Smooth muscle cell (in vitro differentiated cells): Measurements from ENCODE around the gene PCDHB13. TPM values are rescaled to one million over a fixed set of nuclear protein-coding genes. Genes with fewer than 3 reads are reported as not detected.
"Not testable (repeated sequence)": the region's sequence is repeated elsewhere in the genome, so short reads cannot be mapped to it uniquely, and the experiment has no call there.

ENCODE experiments used
- DNase-seq: peaks from one replicate; lab custom pipeline; 2025; ENCODE audit not compliant: unreplicated experiment; lab: John Stamatoyannopoulos, UW
- H2AFZ ChIP-seq: fragments of 200-600 bp; sonication (generic); 2 replicates; pipeline ENCODE4 v1.6.0; 2016; ENCODE audit warnings: antibody characterized with exemption, low read depth, mild to moderate bottlenecking
- H3F3A ChIP-seq: fragments of 200-600 bp; sonication (generic); 2 replicates; pipeline ENCODE4 v1.6.0; 2017; ENCODE audit warnings: antibody characterized with exemption, low read depth
- H3K27ac ChIP-seq: fragments of 200-600 bp; sonication (generic); 2 replicates; pipeline ENCODE4 v1.5.1; 2016; ENCODE audit warnings: low read depth, mild to moderate bottlenecking
- H3K27me3 ChIP-seq: fragments of 200-600 bp; sonication (generic); 2 replicates; pipeline ENCODE4 v1.6.1; 2016; ENCODE audit warnings: low read depth, mild to moderate bottlenecking
- H3K36me3 ChIP-seq: fragments of 200-600 bp; sonication (generic); 2 replicates; pipeline ENCODE4 v1.5.1; 2016; ENCODE audit warnings: low read depth
- H3K4me1 ChIP-seq: fragments of 200-600 bp; sonication (generic); 2 replicates; pipeline ENCODE4 v1.5.1; 2016; ENCODE audit warnings: low read depth
- H3K4me2 ChIP-seq: fragments of 200-600 bp; sonication (generic); 2 replicates; pipeline ENCODE4 v1.6.0; 2016; ENCODE audit warnings: mild to moderate bottlenecking
- H3K4me3 ChIP-seq: fragments of 200-600 bp; sonication (generic); 2 replicates; pipeline ENCODE4 v1.5.1; 2016; ENCODE audit warnings: mild to moderate bottlenecking
- H3K79me2 ChIP-seq: fragments of 200-600 bp; sonication (generic); 2 replicates; pipeline ENCODE4 v1.6.0; 2016; ENCODE audit warnings: low read depth, mild to moderate bottlenecking
- H3K9ac ChIP-seq: fragments of 200-600 bp; sonication (generic); 2 replicates; pipeline ENCODE4 v1.6.0; 2016; ENCODE audit warnings: low read depth
- H3K9me3 ChIP-seq: fragments of 200-600 bp; sonication (generic); replicated peaks from 2 replicates; pipeline ENCODE4 v1.5.1; 2016; ENCODE audit warnings: low read depth
- H4K20me1 ChIP-seq: fragments of 200-600 bp; sonication (generic); 2 replicates; pipeline ENCODE4 v1.6.0; 2016; ENCODE audit warnings: low read depth
- CTCF ChIP-seq: fragments of 200-600 bp; sonication (generic); IDR thresholded peaks from 2 replicates; pipeline ENCODE4 v1.5.1; 2017; ENCODE audit warnings: borderline replicate concordance, mild to moderate bottlenecking, antibody characterized with exemption; ENCODE audit not compliant: insufficient read depth, poor library complexity, severe bottlenecking
- WGBS: methylation state at CpG from one replicate; pipeline ENCODE4 v1.1.7; 2016; ENCODE audit warnings: low lambda C conversion rate; 5-methylcytosine and 5-hydroxymethylcytosine counted together
- polyA plus RNA-seq: library from polyadenylated mRNA; unstranded; fragments of >200 nt; fragmentation: Nextera tagmentation; extraction: Ambion mirVana; gene quantifications from 2 replicates; pipeline ENCODE4 v1.2.1, GENCODE V29; 2016
- total RNA-seq: library from RNA; depleted of rRNA; stranded (reverse); fragments of >200 nt; gene quantifications from 2 replicates; pipeline ENCODE4 v1.2.3, GENCODE V29; 2014

The PCDHB13 gene
- total and polyA plus RNA-seq, 2 experiments from 2014 or later = 2.6 to 4.4 TPM

- Histone ChIP-seq H4K20me1 (no peaks in the 10 kb centered on the region), H2AFZ (no peak overlapping the region), H3K9ac (no peak overlapping the region), H3K79me2 (no peaks in the 10 kb centered on the region), H3K4me3 (no peak overlapping the region), H3K4me2 (no peak overlapping the region), H3K36me3 (no peaks in the 10 kb centered on the region), H3K27ac (no peak overlapping the region), H3F3A (no peaks in the 10 kb centered on the region), H3K9me3 (peaks cover 42% of the 10 kb centered on the region), H3K4me1 (no peaks in the 10 kb centered on the region), H3K27me3 (no peaks in the 10 kb centered on the region)
- no peak for DNase-seq
- 94% methylated on average over 32 of the region's 32 CpGs for WGBS
- no peak for TF ChIP-seq CTCF
These were observed 23.0 kb downstream of the PCDHB13 start for GRCh38 chr5:141236516-141237313.

- TF ChIP-seq CTCF = no peak
- Histone ChIP-seq H3K27me3 (no peaks in the 10 kb centered on the region), H3F3A (no peaks in the 10 kb centered on the region), H3K36me3 (no peaks in the 10 kb centered on the region), H3K4me1 (no peaks in the 10 kb centered on the region), H3K27ac (no peak overlapping the region), H3K4me3 (no peak overlapping the region), H3K9ac (no peak overlapping the region), H3K9me3 (peaks cover 42% of the 10 kb centered on the region), H3K79me2 (no peaks in the 10 kb centered on the region), H3K4me2 (no peak overlapping the region), H4K20me1 (no peaks in the 10 kb centered on the region), H2AFZ (no peak overlapping the region)
- DNase-seq = no peak
- WGBS = 97% methylated on average over 40 of the region's 43 CpGs
These were observed 27.8 kb downstream of the PCDHB13 start for GRCh38 chr5:141241496-141241895.

- peaks cover 11% of the 10 kb centered on the region for H3K36me3 ChIP-seq
- no peaks in the 10 kb centered on the region for H4K20me1 ChIP-seq
- TF ChIP-seq CTCF = peak; percentile 28
- no peaks in the 10 kb centered on the region for H3K4me1 ChIP-seq
- peak within 1 kb of the TSS; percentile 71 for H3K4me2 ChIP-seq
- WGBS = 35% methylated on average over 16 of the region's 16 CpGs
- peak within 1 kb of the TSS; percentile 39 for H3K4me3 ChIP-seq
- no peak within 1 kb of the TSS for H2AFZ ChIP-seq
- no peak within 1 kb of the TSS for H3K27ac ChIP-seq
- H3K9me3 ChIP-seq = peaks cover 58% of the 10 kb centered on the region
- no peak within 1 kb of the TSS for H3K9ac ChIP-seq
- DNase-seq = no peak
- no peaks in the 10 kb centered on the region for H3K79me2 ChIP-seq
- H3F3A ChIP-seq = no peaks in the 10 kb centered on the region
- H3K27me3 ChIP-seq = no peaks in the 10 kb centered on the region
These were observed 31.6 kb downstream of the PCDHB13 start, which contains the start of gene PCDHB15 for GRCh38 chr5:141245250-141245717. TSS of gene PCDHB15 (plus strand) at chr5:141245395. CDS start at chr5:141245579, 184 bp downstream.

GRCh38 chr5:141246971-141247370 lies 33.3 kb downstream of the PCDHB13 start:
- not testable (repeated sequence) for H3K4me2 ChIP-seq, H3K4me1 ChIP-seq, H2AFZ ChIP-seq, H3K27ac ChIP-seq, H3K4me3 ChIP-seq, H3K9ac ChIP-seq, H4K20me1 ChIP-seq, H3K79me2 ChIP-seq, H3K27me3 ChIP-seq, H3F3A ChIP-seq, DNase-seq
- peaks cover 15% of the 10 kb centered on the region for H3K36me3 ChIP-seq
- H3K9me3 ChIP-seq = peaks cover 62% of the 10 kb centered on the region
- 93% methylated on average over 34 of the region's 42 CpGs for WGBS

- peaks cover 61% of the 10 kb centered on the region for H3K9me3 ChIP-seq
- 96% methylated on average over 30 of the region's 34 CpGs for WGBS
- H3K27me3 ChIP-seq, H3K4me3 ChIP-seq, H3K4me1 ChIP-seq, H4K20me1 ChIP-seq, H3K79me2 ChIP-seq, H2AFZ ChIP-seq, H3K27ac ChIP-seq, H3K4me2 ChIP-seq, H3K9ac ChIP-seq, DNase-seq, H3F3A ChIP-seq: not testable (repeated sequence)
- peaks cover 15% of the 10 kb centered on the region for H3K36me3 ChIP-seq
These were observed 33.7 kb downstream of the PCDHB13 start for GRCh38 chr5:141247434-141247833.
